GM21528 (cell line): Measurements from ENCODE around the gene HMGB1.
A peak's percentile ranks its signal among the peaks of the same experiment; 100 is the strongest.

Experiments used
- ATAC-seq: cut with Tn5 transposase; IDR thresholded peaks from one replicate; pipeline ENCODE4 v1.9.1; 2021; ENCODE audit warnings: mild to moderate bottlenecking, moderate library complexity; ENCODE audit not compliant: unreplicated experiment, low FRiP score

The HMGB1 gene

GRCh38 chr13:30435911-30436451, 29.8 kb downstream of the HMGB1 start:
- no peak for ATAC-seq

GRCh38 chr13:30431269-30431940, 34.3 kb downstream of the HMGB1 start:
- ATAC-seq, result no peak

GRCh38 chr13:30429721-30430694, 35.7 kb downstream of the HMGB1 start:
- ATAC-seq, result no peak

GRCh38 chr13:30429235-30429634, 36.5 kb downstream of the HMGB1 start:
- no peak for ATAC-seq

GRCh38 chr13:30423891-30424290, 41.8 kb downstream of the HMGB1 start:
- ATAC-seq, result no peak

- ATAC-seq, result peak; percentile 76
Observed at GRCh38 chr13:30422054-30422839, 43.5 kb downstream of the HMGB1 start, which contains the start of gene UBE2L5. UBE2L5 (plus strand) TSS chr13:30422493; CDS start chr13:30427991, 5,498 bp downstream.

- peak; percentile 41 for ATAC-seq
Observed at GRCh38 chr13:30421093-30422053, 44.4 kb downstream of the HMGB1 start.

GRCh38 chr13:30418717-30419459, 46.8 kb downstream of the HMGB1 start:
- ATAC-seq, result no peak

GRCh38 chr13:30418075-30418716, 47.5 kb downstream of the HMGB1 start:
- no peak for ATAC-seq

- ATAC-seq, result no peak
Observed at GRCh38 chr13:30416471-30416870, 49.3 kb downstream of the HMGB1 start.

- ATAC-seq, result no peak
Observed at GRCh38 chr13:30415430-30416030, 50.2 kb downstream of the HMGB1 start.

GRCh38 chr13:30413842-30414241, 51.9 kb downstream of the HMGB1 start:
- no peak for ATAC-seq

GRCh38 chr13:30412346-30412745, 53.4 kb downstream of the HMGB1 start:
- no peak for ATAC-seq

GRCh38 chr13:30410705-30411125, 55.0 kb downstream of the HMGB1 start:
- ATAC-seq, result no peak

GRCh38 chr13:30409886-30410704, 55.6 kb downstream of the HMGB1 start:
- ATAC-seq, result no peak

GRCh38 chr13:30408319-30409101, 57.2 kb downstream of the HMGB1 start:
- peak; percentile 81 for ATAC-seq
